Astrocyte of the hippocampus (primary cell): ENCODE measurements around the gene ENGASE.

ENCODE experiments used
- DNase-seq: peaks from one replicate; pipeline ENCODE4 v3.0.0; 2011; ENCODE audit warnings: low read depth, low spot score

The ENGASE gene

GRCh38 chr17:79135011-79135410 lies 60.4 kb downstream of the ENGASE start:
- DNase-seq = no peak

DNA sequence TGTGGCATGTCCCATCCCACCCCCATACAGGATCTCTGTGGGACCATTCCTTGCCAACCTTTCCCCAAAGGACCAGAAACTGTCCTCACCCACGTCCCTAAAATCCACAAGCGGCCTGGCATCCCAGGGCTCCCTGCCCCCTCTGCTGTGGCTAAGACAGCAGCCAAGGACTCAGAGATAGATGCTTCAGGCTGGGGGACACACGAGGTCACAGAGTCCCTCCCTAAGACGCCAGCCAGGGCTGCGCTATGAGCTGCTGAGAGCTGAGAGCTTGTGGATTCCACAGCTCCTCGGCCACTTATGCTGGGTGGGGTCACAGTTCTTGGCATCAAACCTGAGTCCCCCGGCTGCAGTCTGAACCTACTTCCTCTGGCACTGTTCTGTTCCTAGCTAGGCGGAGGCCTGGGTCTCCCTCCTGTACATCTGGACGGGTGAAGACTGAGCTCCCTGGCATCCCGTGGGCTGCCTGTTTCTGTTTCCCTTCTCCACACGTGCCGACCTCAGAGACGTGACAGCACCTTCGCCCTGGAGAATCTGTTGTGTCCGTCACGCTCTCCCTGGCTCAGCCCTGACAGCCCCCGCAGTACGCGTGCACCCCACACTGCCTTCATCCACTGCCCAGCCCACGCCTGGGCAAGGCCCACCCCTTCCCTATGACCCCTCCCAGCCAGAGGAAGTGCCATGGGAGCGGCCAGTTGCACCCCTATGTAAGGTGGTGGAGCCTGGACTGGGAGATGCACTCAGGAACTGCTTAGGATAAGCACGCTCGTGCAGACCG lies 61.2 kb downstream of the ENGASE start:
- no peak for DNase-seq
